ENCODE results near the gene TEX11.
"Not testable (repeated sequence)": the region's sequence is repeated elsewhere in the genome, so short reads cannot be mapped to it uniquely, and the experiment has no call there.

TEX11 gene

GRCh38 chrX:70908541-70908940 lies at the start of gene TEX11:
Gene TEX11 (minus strand): TSS chrX:70908711. CDS start chrX:70907789, 922 bp downstream.
- in situ Hi-C loops (cut with HindIII; ENCODE audit: low pct_unique_long_range_greater_than_20kb, low sequenced_read_pairs) = no loop called here
- TF ChIP-seq JUND (IDR thresholded peaks at IDR 0.05; ENCODE audit: low read depth) = no peak
- DNase-seq (ENCODE audit: low read depth in 1 of 2, low spot score in 1 of 2) = no peak

- no peak for DNase-seq (ENCODE audit: low read depth in 1 of 2, low spot score in 1 of 2)
- TF ChIP-seq JUND (IDR thresholded peaks at IDR 0.05; ENCODE audit: low read depth) = no peak
- in situ Hi-C loops (cut with HindIII; ENCODE audit: low pct_unique_long_range_greater_than_20kb, low sequenced_read_pairs) = no loop called here
These were observed 46.4 kb upstream of the TEX11 start for GRCh38 chrX:70954871-70955270.

- DNase-seq (ENCODE audit: low read depth in 1 of 2, low spot score in 1 of 2) = no peak
- no peak for TF ChIP-seq JUND (IDR thresholded peaks at IDR 0.05; ENCODE audit: low read depth)
- in situ Hi-C loops (cut with HindIII; ENCODE audit: low pct_unique_long_range_greater_than_20kb, low sequenced_read_pairs) = no loop called here
These were observed 15.9 kb upstream of the TEX11 start for GRCh38 chrX:70924294-70924911.

- in situ Hi-C loops (cut with HindIII; ENCODE audit: low pct_unique_long_range_greater_than_20kb, low sequenced_read_pairs) = no loop called here
- DNase-seq (ENCODE audit: low read depth in 1 of 2, low spot score in 1 of 2) = no peak
- no peak for TF ChIP-seq JUND (IDR thresholded peaks at IDR 0.05; ENCODE audit: low read depth)
These were observed 14.4 kb upstream of the TEX11 start for GRCh38 chrX:70922774-70923473.

- no peak for TF ChIP-seq JUND (IDR thresholded peaks at IDR 0.05; ENCODE audit: low read depth)
- DNase-seq (ENCODE audit: low read depth in 1 of 2, low spot score in 1 of 2) = no peak
- in situ Hi-C loops (cut with HindIII; ENCODE audit: low pct_unique_long_range_greater_than_20kb, low sequenced_read_pairs) = no loop called here
These were observed 13.3 kb upstream of the TEX11 start for GRCh38 chrX:70921709-70922352.

GRCh38 chrX:70916754-70917153 lies 8.2 kb upstream of the TEX11 start:
- in situ Hi-C loops (cut with HindIII; ENCODE audit: low pct_unique_long_range_greater_than_20kb, low sequenced_read_pairs) = no loop called here
- no peak for DNase-seq (ENCODE audit: low read depth in 1 of 2, low spot score in 1 of 2)
- no peak for TF ChIP-seq JUND (IDR thresholded peaks at IDR 0.05; ENCODE audit: low read depth)

GRCh38 chrX:70907900-70908299 lies 611 bp downstream of the TEX11 start:
- TF ChIP-seq JUND (IDR thresholded peaks at IDR 0.05; ENCODE audit: low read depth) = no peak
- DNase-seq (ENCODE audit: low read depth in 1 of 2, low spot score in 1 of 2) = no peak
- in situ Hi-C loops (cut with HindIII; ENCODE audit: low pct_unique_long_range_greater_than_20kb, low sequenced_read_pairs) = no loop called here

- TF ChIP-seq JUND (IDR thresholded peaks at IDR 0.05; ENCODE audit: low read depth) = no peak
- in situ Hi-C loops (cut with HindIII; ENCODE audit: low pct_unique_long_range_greater_than_20kb, low sequenced_read_pairs) = no loop called here
- DNase-seq (ENCODE audit: low read depth in 1 of 2, low spot score in 1 of 2) = no peak
These were observed 7.0 kb downstream of the TEX11 start for GRCh38 chrX:70901465-70901864.

GRCh38 chrX:70890441-70890840 lies 18.1 kb downstream of the TEX11 start:
- DNase-seq (ENCODE audit: low read depth in 1 of 2, low spot score in 1 of 2); in situ Hi-C loops (cut with HindIII; ENCODE audit: low pct_unique_long_range_greater_than_20kb, low sequenced_read_pairs): not testable (repeated sequence)

- TF ChIP-seq JUND (IDR thresholded peaks at IDR 0.05; ENCODE audit: low read depth) = no peak
- DNase-seq (ENCODE audit: low read depth in 1 of 2, low spot score in 1 of 2) = no peak
- in situ Hi-C loops (cut with HindIII; ENCODE audit: low pct_unique_long_range_greater_than_20kb, low sequenced_read_pairs) = no loop called here
These were observed 29.6 kb downstream of the TEX11 start for GRCh38 chrX:70878902-70879301.

- in situ Hi-C loops (cut with HindIII; ENCODE audit: low pct_unique_long_range_greater_than_20kb, low sequenced_read_pairs) = no loop called here
- no peak for TF ChIP-seq JUND (IDR thresholded peaks at IDR 0.05; ENCODE audit: low read depth)
- DNase-seq (ENCODE audit: low read depth in 1 of 2, low spot score in 1 of 2) = peak in 1 of 2 experiments; percentile 0
These were observed 56.2 kb downstream of the TEX11 start for GRCh38 chrX:70852294-70852693.

GRCh38 chrX:70844081-70844480 lies 64.4 kb downstream of the TEX11 start:
- in situ Hi-C loops (cut with HindIII; ENCODE audit: low pct_unique_long_range_greater_than_20kb, low sequenced_read_pairs); DNase-seq (ENCODE audit: low read depth in 1 of 2, low spot score in 1 of 2): not testable (repeated sequence)

GRCh38 chrX:70843620-70844019 lies 64.9 kb downstream of the TEX11 start:
- in situ Hi-C loops (cut with HindIII; ENCODE audit: low pct_unique_long_range_greater_than_20kb, low sequenced_read_pairs); DNase-seq (ENCODE audit: low read depth in 1 of 2, low spot score in 1 of 2): not testable (repeated sequence)

All from T47D (cell line).